B cell (primary cell): ENCODE results near the gene GLIS1. TPM values are rescaled to one million over a fixed set of nuclear protein-coding genes. Genes with fewer than 3 reads are reported as not detected.

Experiments used
- ATAC-seq: fragments of 200-7000 bp; cut with Tn5 transposase; one replicate; pipeline ENCODE4 v1.10.0; 2021; ENCODE audit warnings: low read depth, mild to moderate bottlenecking, moderate number of reproducible peaks, moderate library complexity
- CTCF ChIA-PET: fragments of 350-600 bp; sonication (Branson Sonifier 250); formaldehyde crosslinking; loops from one replicate; lab custom pipeline; 2021; ENCODE audit warnings: antibody characterized with exemption, inconsistent platforms; lab: Charles Lee
- POLR2A ChIA-PET: fragments of 350-600 bp; sonication (Branson Sonifier 250); formaldehyde crosslinking; loops from one replicate; lab custom pipeline; 2021; ENCODE audit warnings: antibody characterized with exemption; lab: Charles Lee
- DNase-seq: peaks from one replicate; pipeline ENCODE4 v3.0.0; 2013
- H2AFZ ChIP-seq: 2 replicates; pipeline ENCODE4 v1.6.1; 2012; ENCODE audit warnings: mild to moderate bottlenecking, low read depth, low read length; ENCODE audit not compliant: insufficient read depth, poor library complexity, severe bottlenecking
- H3K27ac ChIP-seq, 2 donors: 1 replicate in 1 of 2; 2 replicates in 1 of 2; pipeline ENCODE4 v1.5.1; 2012 to 2013; ENCODE audit warnings: low read length in 2 of 2, mild to moderate bottlenecking in 2 of 2, moderate library complexity in 1 of 2
- H3K27me3 ChIP-seq, 4 experiments: fragments of 200-600 bp in 1 of 4; sonication (generic) in 1 of 4; replicated peaks in 1 of 4; 1 replicate in 2 of 4; 2 replicates in 2 of 4; pipeline versions ENCODE4 v1.6.1 to v1.7.0; 2013 to 2016; ENCODE audit warnings: low read length in 3 of 4, mild to moderate bottlenecking in 2 of 4, mixed read lengths in 1 of 4, moderate library complexity in 1 of 4; ENCODE audit not compliant: insufficient read depth in 4 of 4, control insufficient read depth in 3 of 4; ENCODE audit errors: control extremely low read depth in 1 of 4
- H3K36me3 ChIP-seq, 2 experiments: replicated peaks in 1 of 2; 1 replicate in 1 of 2; 2 replicates in 1 of 2; pipeline versions ENCODE4 v1.6.1 to v1.7.1; 2013; ENCODE audit warnings: low read length in 1 of 2; ENCODE audit not compliant: insufficient read depth in 2 of 2, control insufficient read depth in 1 of 2; ENCODE audit errors: control extremely low read depth in 1 of 2, extremely low read depth in 1 of 2
- H3K4me1 ChIP-seq, 2 donors: fragments of 200-600 bp in 1 of 2; sonication (generic) in 1 of 2; 1 replicate in 1 of 2; 2 replicates in 1 of 2; pipeline versions ENCODE4 v1.5.1 to v1.6.1; 2013 to 2017; ENCODE audit warnings: low read length in 2 of 2; ENCODE audit not compliant: control insufficient read depth in 2 of 2, insufficient read depth in 2 of 2
- H3K4me2 ChIP-seq: replicated peaks from 2 replicates; pipeline ENCODE3; 2012; ENCODE audit warnings: mild to moderate bottlenecking, low read depth, low read length; ENCODE audit not compliant: poor library complexity, severe bottlenecking
- H3K4me3 ChIP-seq, 5 experiments: fragments of 200-600 bp in 1 of 5; sonication (generic) in 1 of 5; 1 replicate in 3 of 5; 2 replicates in 2 of 5; pipeline versions ENCODE4 v1.5.1 to v1.7.0; 2011 to 2016; ENCODE audit warnings: low read length in 4 of 5, mild to moderate bottlenecking in 4 of 5, low read depth in 2 of 5, control low read depth in 1 of 5, moderate library complexity in 1 of 5; ENCODE audit not compliant: insufficient read depth in 1 of 5; ENCODE audit errors: control extremely low read depth in 1 of 5, extremely low read depth in 1 of 5
- H3K79me2 ChIP-seq: fragments of 200-600 bp; sonication (generic); one replicate; pipeline ENCODE4 v1.6.0; 2016; ENCODE audit warnings: low read length; ENCODE audit not compliant: control insufficient read depth, insufficient read depth
- H3K9ac ChIP-seq: fragments of 200-600 bp; sonication (generic); 2 replicates; pipeline ENCODE4 v1.6.1; 2017; ENCODE audit warnings: mild to moderate bottlenecking, low read length, moderate library complexity
- H3K9me3 ChIP-seq, 3 donors: one replicate each; pipeline versions ENCODE4 v1.6.1 to v1.7.1; 2013; ENCODE audit warnings: low read length in 2 of 3; ENCODE audit not compliant: control insufficient read depth in 2 of 3, insufficient read depth in 1 of 3; ENCODE audit errors: control extremely low read depth in 1 of 3
- H4K20me1 ChIP-seq: 2 replicates; pipeline ENCODE4 v1.6.0; 2012; ENCODE audit warnings: mild to moderate bottlenecking, low read length; ENCODE audit not compliant: insufficient read depth, control insufficient read depth, poor library complexity, severe bottlenecking
- H3K27ac Mint-ChIP-seq: one replicate; pipeline ENCODE4 v1.8.0; 2021; ENCODE audit warnings: mixed read lengths
- H3K27me3 Mint-ChIP-seq: one replicate; pipeline ENCODE4 v1.8.0; 2021; ENCODE audit warnings: mixed read lengths
- H3K4me1 Mint-ChIP-seq: one replicate; pipeline ENCODE4 v1.8.0; 2021; ENCODE audit warnings: mixed read lengths
- H3K4me3 Mint-ChIP-seq: one replicate; pipeline ENCODE4 v1.8.0; 2021; ENCODE audit warnings: mixed read lengths
- H3K9me3 Mint-ChIP-seq: one replicate; pipeline ENCODE4 v1.8.0; 2022; ENCODE audit warnings: mixed read lengths; ENCODE audit not compliant: insufficient read depth
- EZH2 ChIP-seq: IDR thresholded peaks from 2 replicates; pipeline ENCODE4 v1.6.1; 2012; ENCODE audit warnings: borderline replicate concordance, low read depth, mild to moderate bottlenecking, moderate library complexity, low read length; ENCODE audit not compliant: insufficient read depth, poor library complexity, severe bottlenecking
- whole genome bisulfite sequencing: methylation state at CpG from one replicate; pipeline ENCODE4 v1.1.5; 2013; ENCODE audit warnings: missing lambda C conversion rate; ENCODE audit not compliant: insufficient coverage; 5-methylcytosine and 5-hydroxymethylcytosine counted together
- intact Hi-C: fragments of 100-400 bp; cut with micrococcal nuclease; formaldehyde crosslinking; loops from one replicate; pipeline ENCODE4 v1.10.0; 2022
- polyA plus RNA-seq: library from polyadenylated mRNA; depleted of rRNA; stranded (reverse); fragments of >200 nt; gene quantifications from 2 replicates; pipeline ENCODE4 v1.2.3, GENCODE V29; 2012
- total RNA-seq, 2 donors: library from RNA; stranded (reverse); fragments of 120-200 nt in 1 of 2; gene quantifications; 1 replicate in 1 of 2; 2 replicates in 1 of 2; pipeline versions ENCODE4 v1.2.3 to v1.2.4, GENCODE V29; 2013 to 2022
- TF ChIP-seq, protein P1 (sequence below): fragments of 200-600 bp; IDR thresholded peaks from one replicate; pipeline ENCODE4 v1.8.0; 2022; ENCODE audit warnings: antibody characterized with exemption, mild to moderate bottlenecking

The GLIS1 gene
- total and polyA plus RNA-seq, 2 donors (not counting 1 experiment from before 2014, with no cell fraction given) = not detected

- Mint-ChIP-seq H3K9me3 (no peaks in the 10 kb centered on the region), H3K4me3 (no peak overlapping the region), H3K4me1 (no peaks in the 10 kb centered on the region), H3K27me3 (no peaks in the 10 kb centered on the region), H3K27ac (no peak overlapping the region)
- Histone ChIP-seq H3K36me3 (no peaks in the 10 kb centered on the region), H3K4me2 (no peak overlapping the region), H3K79me2 (no peaks in the 10 kb centered on the region), H3K27ac (no peak overlapping the region), H3K4me3 (no peak overlapping the region), H2AFZ (no peak overlapping the region), H3K9ac (no peak overlapping the region), H3K27me3 (peaks cover 0 to 2% (median 0%) of the 10 kb centered on the region in 4 experiments), H3K4me1 (no peaks in the 10 kb centered on the region), H4K20me1 (no peaks in the 10 kb centered on the region), H3K9me3 (peaks cover 0 to 6% (median 0%) of the 10 kb centered on the region in 3 donors)
- TF ChIP-seq, protein P1, sequence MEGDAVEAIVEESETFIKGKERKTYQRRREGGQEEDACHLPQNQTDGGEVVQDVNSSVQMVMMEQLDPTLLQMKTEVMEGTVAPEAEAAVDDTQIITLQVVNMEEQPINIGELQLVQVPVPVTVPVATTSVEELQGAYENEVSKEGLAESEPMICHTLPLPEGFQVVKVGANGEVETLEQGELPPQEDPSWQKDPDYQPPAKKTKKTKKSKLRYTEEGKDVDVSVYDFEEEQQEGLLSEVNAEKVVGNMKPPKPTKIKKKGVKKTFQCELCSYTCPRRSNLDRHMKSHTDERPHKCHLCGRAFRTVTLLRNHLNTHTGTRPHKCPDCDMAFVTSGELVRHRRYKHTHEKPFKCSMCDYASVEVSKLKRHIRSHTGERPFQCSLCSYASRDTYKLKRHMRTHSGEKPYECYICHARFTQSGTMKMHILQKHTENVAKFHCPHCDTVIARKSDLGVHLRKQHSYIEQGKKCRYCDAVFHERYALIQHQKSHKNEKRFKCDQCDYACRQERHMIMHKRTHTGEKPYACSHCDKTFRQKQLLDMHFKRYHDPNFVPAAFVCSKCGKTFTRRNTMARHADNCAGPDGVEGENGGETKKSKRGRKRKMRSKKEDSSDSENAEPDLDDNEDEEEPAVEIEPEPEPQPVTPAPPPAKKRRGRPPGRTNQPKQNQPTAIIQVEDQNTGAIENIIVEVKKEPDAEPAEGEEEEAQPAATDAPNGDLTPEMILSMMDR = no peak
- intact Hi-C loops = no loop called here
- 87% methylated on average over 8 of the region's 8 CpGs for WGBS
- ATAC-seq (no peak), DNase-seq (no peak)
- POLR2A ChIA-PET = no interaction called here
- CTCF ChIA-PET = no interaction called here
Observed at GRCh38 chr1:53605181-53605580, 133.8 kb downstream of the GLIS1 start.

DNA sequence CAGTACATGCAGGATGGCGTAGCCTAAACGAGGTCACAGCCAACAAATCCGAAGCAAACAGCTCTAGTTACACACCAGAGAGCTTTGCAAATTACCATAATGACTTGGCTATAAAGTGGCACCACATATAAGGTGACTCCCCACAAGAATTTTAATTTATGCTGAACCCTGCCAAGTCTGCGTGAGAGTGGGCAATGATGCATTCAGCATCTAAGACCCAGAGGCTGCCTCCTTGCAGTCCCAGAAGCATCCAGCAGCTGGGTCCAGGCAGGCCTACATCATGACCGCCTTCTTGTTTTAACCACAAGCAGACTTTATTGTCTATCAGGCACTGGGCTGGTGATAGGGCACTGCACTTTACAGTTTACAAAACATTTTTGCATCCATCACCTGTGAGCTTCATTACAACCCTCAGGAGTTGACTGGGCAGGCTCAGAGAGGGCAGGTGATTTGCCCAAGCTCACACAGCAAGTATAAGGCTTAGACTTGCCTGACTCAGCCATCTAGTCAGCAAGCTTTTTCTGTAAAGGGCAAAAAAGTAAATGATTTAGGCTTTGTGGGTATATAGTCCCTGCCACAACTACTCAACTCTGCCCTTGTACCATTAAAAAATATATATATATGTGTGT lies 134.6 kb downstream of the GLIS1 start:
- no peak overlapping the region for H3K4me3 ChIP-seq
- H3K4me2 ChIP-seq = no peak overlapping the region
- no peak overlapping the region for H2AFZ ChIP-seq
- H4K20me1 ChIP-seq = no peaks in the 10 kb centered on the region
- peaks cover 0 to 2% (median 0%) of the 10 kb centered on the region in 4 experiments for H3K27me3 ChIP-seq
- no peak overlapping the region for H3K27ac ChIP-seq
- CTCF ChIA-PET = no interaction called here
- POLR2A ChIA-PET = interaction anchor here (0.7 kb wide), 1 partner anchor 32 kb away, joined by 3 read pairs; no protein-coding TSS in a partner anchor
- 67% methylated on average over 5 of the region's 5 CpGs for WGBS
- intact Hi-C loops = no loop called here
- Mint-ChIP-seq H3K27me3 (no peaks in the 10 kb centered on the region), H3K4me1 (no peaks in the 10 kb centered on the region), H3K9me3 (no peaks in the 10 kb centered on the region), H3K27ac (no peak overlapping the region), H3K4me3 (no peak overlapping the region)
- TF ChIP-seq EZH2 = no peak
- TF ChIP-seq, protein P1 = no peak
- H3K36me3 ChIP-seq = no peaks in the 10 kb centered on the region
- no peak for DNase-seq
- H3K79me2 ChIP-seq = no peaks in the 10 kb centered on the region
- no peak for ATAC-seq
- H3K9ac ChIP-seq = no peak overlapping the region
- no peaks in the 10 kb centered on the region for H3K9me3 ChIP-seq
- H3K4me1 ChIP-seq = no peaks in the 10 kb centered on the region
